DMS53 treated with DMSO at 0.1 percent for 48 hours (cell line): ENCODE measurements around the gene ATOH8.

ENCODE experiments used
- DNase-seq: peaks from one replicate; lab custom pipeline; 2025; ENCODE audit not compliant: unreplicated experiment; lab: John Stamatoyannopoulos, UW

The ATOH8 gene

GRCh38 chr2:85785027-85785822 is 31.4 kb downstream of the ATOH8 start:
- DNase-seq, result no peak

GRCh38 chr2:85785871-85786270 is 32.1 kb downstream of the ATOH8 start:
- DNase-seq, result no peak

- no peak for DNase-seq
These were observed 32.7 kb downstream of the ATOH8 start for GRCh38 chr2:85786444-85786843.

- no peak for DNase-seq
These were observed 33.1 kb downstream of the ATOH8 start for GRCh38 chr2:85786865-85787264.

- no peak for DNase-seq
These were observed 33.6 kb downstream of the ATOH8 start for GRCh38 chr2:85787282-85787980.

GRCh38 chr2:85787981-85788340 is 34.2 kb downstream of the ATOH8 start:
- no peak for DNase-seq

GRCh38 chr2:85788603-85789002 is 34.8 kb downstream of the ATOH8 start:
- DNase-seq, result no peak

- no peak for DNase-seq
These were observed 35.5 kb downstream of the ATOH8 start for GRCh38 chr2:85789271-85789670.

GRCh38 chr2:85790032-85790431 is 36.2 kb downstream of the ATOH8 start:
- DNase-seq, result no peak

- DNase-seq, result no peak
These were observed 36.9 kb downstream of the ATOH8 start for GRCh38 chr2:85790499-85791188.

- DNase-seq, result no peak
These were observed 38.1 kb downstream of the ATOH8 start for GRCh38 chr2:85791704-85792565.

- DNase-seq, result no peak
These were observed 39.1 kb downstream of the ATOH8 start for GRCh38 chr2:85792783-85793441.

- DNase-seq, result no peak
These were observed 39.8 kb downstream of the ATOH8 start for GRCh38 chr2:85793584-85793983.

GRCh38 chr2:85794038-85794441 is 40.2 kb downstream of the ATOH8 start:
- DNase-seq, result no peak

- no peak for DNase-seq
These were observed 40.8 kb downstream of the ATOH8 start for GRCh38 chr2:85794491-85795121.

GRCh38 chr2:85795331-85796045 is 41.7 kb downstream of the ATOH8 start:
- DNase-seq, result no peak

GRCh38 chr2:85796046-85796340 is 42.2 kb downstream of the ATOH8 start:
- no peak for DNase-seq

- no peak for DNase-seq
These were observed 42.8 kb downstream of the ATOH8 start for GRCh38 chr2:85796341-85797262.

- DNase-seq, result no peak
These were observed 43.5 kb downstream of the ATOH8 start for GRCh38 chr2:85797263-85797660.
